OCI-LY7 (cell line): ENCODE measurements around the gene CEPT1. TPM values are rescaled to one million over a fixed set of nuclear protein-coding genes. Genes with fewer than 3 reads are reported as not detected.
A peak's percentile ranks its signal among the peaks of the same experiment; 100 is the strongest.

ENCODE experiments used
- BruUV-seq: library from RNA; stranded (reverse); fragments of 400-500 nt; replicated peaks from 2 replicates; lab custom pipeline; 2021; lab: Mats Ljungman, UMichigan
- CTCF ChIA-PET: fragments of 300-600 bp; sonication (Branson Sonifier 250); formaldehyde crosslinking; loops from one replicate; lab custom pipeline; 2022; ENCODE audit warnings: antibody characterized with exemption; ENCODE audit not compliant: unreplicated experiment; lab: Charles Lee
- POLR2A ChIA-PET: fragments of 300-600 bp; sonication (Branson Sonifier 250); formaldehyde crosslinking; loops from one replicate; lab custom pipeline; 2022; ENCODE audit warnings: antibody characterized with exemption; lab: Charles Lee
- DNase-seq: peaks from one replicate; pipeline ENCODE4 v3.0.0-alpha.2; 2015; ENCODE audit warnings: low spot score
- H2AFZ ChIP-seq: fragments of 200-600 bp; sonication (generic), shearing (Covaris generic); 2 replicates; pipeline ENCODE4 v1.6.1; 2014; ENCODE audit warnings: mild to moderate bottlenecking, antibody characterized with exemption, low read length, moderate library complexity
- H3K27ac ChIP-seq: fragments of 200-600 bp; sonication (generic); 2 replicates; pipeline ENCODE4 v1.5.1; 2014; ENCODE audit warnings: mixed run types, low read depth, mild to moderate bottlenecking, moderate library complexity, low read length, inconsistent platforms; ENCODE audit not compliant: poor library complexity, severe bottlenecking
- H3K36me3 ChIP-seq: fragments of 200-600 bp; sonication (generic); 2 replicates; pipeline ENCODE4 v1.6.1; 2014; ENCODE audit warnings: mild to moderate bottlenecking, antibody characterized with exemption, low read length, moderate library complexity, mixed read lengths; ENCODE audit not compliant: insufficient read depth
- H3K4me1 ChIP-seq: fragments of 200-600 bp; sonication (generic); 2 replicates; pipeline ENCODE4 v1.5.1; 2014; ENCODE audit warnings: mild to moderate bottlenecking, low read length; ENCODE audit not compliant: insufficient read depth, poor library complexity, severe bottlenecking
- H3K4me2 ChIP-seq: fragments of 200-600 bp; sonication (generic); 2 replicates; pipeline ENCODE4 v1.6.1; 2014; ENCODE audit warnings: mild to moderate bottlenecking, low read length
- H3K4me3 ChIP-seq: fragments of 200-600 bp; sonication (generic); 2 replicates; pipeline ENCODE4 v1.5.1; 2014; ENCODE audit warnings: mild to moderate bottlenecking, low read depth, low read length; ENCODE audit not compliant: poor library complexity, severe bottlenecking
- H3K79me2 ChIP-seq: fragments of 200-600 bp; sonication (generic); 2 replicates; pipeline ENCODE4 v1.6.1; 2016; ENCODE audit warnings: low read depth, mild to moderate bottlenecking, low read length, moderate library complexity, mixed read lengths; ENCODE audit not compliant: insufficient read depth
- H3K9me2 ChIP-seq: fragments of 200-600 bp; sonication (generic); 2 replicates; pipeline ENCODE4 v1.6.1; 2016; ENCODE audit warnings: mild to moderate bottlenecking, low read length, mixed read lengths; ENCODE audit not compliant: insufficient read depth
- H3K9me3 ChIP-seq: fragments of 200-600 bp; sonication (generic); 2 replicates; pipeline ENCODE4 v1.6.1; 2014; ENCODE audit warnings: mild to moderate bottlenecking, mixed run types, low read length, mixed read lengths
- H4K20me1 ChIP-seq: fragments of 200-600 bp; sonication (generic); 2 replicates; pipeline ENCODE4 v1.6.1; 2014; ENCODE audit warnings: mild to moderate bottlenecking, antibody characterized with exemption, low read length, moderate library complexity, mixed read lengths; ENCODE audit not compliant: insufficient read depth
- EZH2phosphoT487 ChIP-seq: fragments of 200-600 bp; sonication (generic); IDR thresholded peaks from 2 replicates; pipeline ENCODE4 v1.6.1; 2018; ENCODE audit warnings: low read depth, borderline replicate concordance, mild to moderate bottlenecking, mixed run types, antibody characterized with exemption, low read length, moderate library complexity, mixed read lengths
- intact Hi-C: fragments of 100-400 bp; cut with micrococcal nuclease; formaldehyde crosslinking; loops from one replicate; pipeline ENCODE4 v1.10.0; 2022; ENCODE audit not compliant: unreplicated experiment
- total RNA-seq, 2 experiments: library from RNA; depleted of rRNA in 1 of 2; stranded (reverse); fragments of >200 nt in 1 of 2; shearing (Covaris generic) in 1 of 2; gene quantifications; 2 replicates each; pipeline ENCODE4 v1.2.3, GENCODE V29; 2014 to 2022
- TF ChIP-seq, protein P1 (sequence below): fragments of 200-600 bp; sonication (generic); conservative IDR thresholded peaks from 2 replicates; pipeline ENCODE4 v1.5.1; 2014; ENCODE audit warnings: mild to moderate bottlenecking, antibody characterized with exemption, low read length, moderate library complexity, mixed read lengths

The CEPT1 gene
- total RNA-seq, 2 experiments from 2014 or later: 44.9 to 59.0 TPM

- peaks cover 76% of the 10 kb centered on the region for H3K4me1 ChIP-seq
- H4K20me1 ChIP-seq: no peaks in the 10 kb centered on the region
- TF ChIP-seq EZH2phosphoT487: no peak
- TF ChIP-seq, protein P1, sequence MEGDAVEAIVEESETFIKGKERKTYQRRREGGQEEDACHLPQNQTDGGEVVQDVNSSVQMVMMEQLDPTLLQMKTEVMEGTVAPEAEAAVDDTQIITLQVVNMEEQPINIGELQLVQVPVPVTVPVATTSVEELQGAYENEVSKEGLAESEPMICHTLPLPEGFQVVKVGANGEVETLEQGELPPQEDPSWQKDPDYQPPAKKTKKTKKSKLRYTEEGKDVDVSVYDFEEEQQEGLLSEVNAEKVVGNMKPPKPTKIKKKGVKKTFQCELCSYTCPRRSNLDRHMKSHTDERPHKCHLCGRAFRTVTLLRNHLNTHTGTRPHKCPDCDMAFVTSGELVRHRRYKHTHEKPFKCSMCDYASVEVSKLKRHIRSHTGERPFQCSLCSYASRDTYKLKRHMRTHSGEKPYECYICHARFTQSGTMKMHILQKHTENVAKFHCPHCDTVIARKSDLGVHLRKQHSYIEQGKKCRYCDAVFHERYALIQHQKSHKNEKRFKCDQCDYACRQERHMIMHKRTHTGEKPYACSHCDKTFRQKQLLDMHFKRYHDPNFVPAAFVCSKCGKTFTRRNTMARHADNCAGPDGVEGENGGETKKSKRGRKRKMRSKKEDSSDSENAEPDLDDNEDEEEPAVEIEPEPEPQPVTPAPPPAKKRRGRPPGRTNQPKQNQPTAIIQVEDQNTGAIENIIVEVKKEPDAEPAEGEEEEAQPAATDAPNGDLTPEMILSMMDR: no peak
- H3K27ac ChIP-seq: no peak overlapping the region
- intact Hi-C loops: loop anchor here (5.0 kb wide), 1 partner anchor 58 kb away; the partner anchor contains the start of genes CEPT1 and DRAM2
- POLR2A ChIA-PET: interaction anchor here (2.6 kb wide), 1 partner anchor 19 kb away, joined by 19 read pairs; no protein-coding TSS in a partner anchor
- DNase-seq: no peak
- H3K9me3 ChIP-seq: no peaks in the 10 kb centered on the region
- H2AFZ ChIP-seq: peak overlapping the region; percentile 1; the same call in 1 of the 2 replicates
- peaks cover 7% of the 10 kb centered on the region; the same call in 1 of the 2 replicates for H3K79me2 ChIP-seq
- peak overlapping the region; percentile 98 for H3K4me2 ChIP-seq
- H3K36me3 ChIP-seq: peaks cover 10% of the 10 kb centered on the region; the same call in 1 of the 2 replicates
- BruUV-seq: no TSS peak
- no peak overlapping the region for H3K4me3 ChIP-seq
- CTCF ChIA-PET: no interaction called here
- no peaks in the 10 kb centered on the region for H3K9me2 ChIP-seq
These were observed 60.8 kb downstream of the CEPT1 start for GRCh38 chr1:111200802-111201161.

DNA sequence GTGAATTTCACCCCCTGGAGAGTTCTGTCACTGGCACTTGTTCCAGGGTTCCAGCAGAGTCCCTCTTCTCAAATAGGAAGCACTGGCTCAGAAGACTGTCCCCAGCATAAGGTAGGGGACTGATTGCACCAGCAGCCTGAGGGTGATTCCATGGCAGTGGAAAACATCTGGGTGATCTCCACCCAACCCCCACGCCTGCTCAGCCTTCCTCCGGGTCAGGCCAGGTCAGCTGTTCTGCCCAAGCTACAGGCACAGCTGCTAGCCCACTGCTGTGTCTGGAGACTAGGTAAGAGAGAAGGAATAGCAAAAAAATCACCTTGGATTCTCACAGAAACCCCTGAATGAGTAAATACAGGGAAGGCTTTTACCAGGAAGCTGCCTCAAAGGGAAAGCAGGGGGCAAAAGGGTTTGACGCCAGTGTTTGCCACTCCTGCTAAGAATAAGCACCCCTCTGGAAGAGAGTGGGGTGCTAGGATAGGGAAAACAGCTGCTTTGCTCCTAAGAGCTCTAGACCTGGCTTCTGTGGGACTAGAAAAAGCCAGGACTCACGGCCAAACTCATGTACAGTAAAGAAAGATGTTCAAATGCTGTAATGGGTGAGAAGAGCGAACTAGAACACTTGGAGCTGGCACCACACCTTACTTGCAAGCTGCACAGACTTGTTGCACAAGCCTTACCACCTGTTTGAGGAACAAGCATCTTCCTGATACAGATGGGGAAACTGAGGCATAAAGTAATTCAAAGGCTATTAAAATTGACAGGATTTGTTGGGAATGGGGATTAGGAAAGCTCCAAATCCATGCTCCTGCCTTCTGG, 61.5 kb downstream of the CEPT1 start:
- Histone ChIP-seq H3K36me3 (0 out of 2 replicates have a peak, but pooled peaks cover 4% of the 10 kb centered on the region), H3K27ac (peak overlapping the region; percentile 7), H4K20me1 (no peaks in the 10 kb centered on the region), H3K4me1 (peaks cover 79% of the 10 kb centered on the region), H3K4me2 (peak overlapping the region; percentile 98), H2AFZ (no peak overlapping the region; the same call in 1 of the 2 replicates), H3K79me2 (peaks cover 7% of the 10 kb centered on the region; the same call in 1 of the 2 replicates), H3K9me3 (no peaks in the 10 kb centered on the region), H3K9me2 (no peaks in the 10 kb centered on the region), H3K4me3 (no peak overlapping the region)
- intact Hi-C loops: loop anchor here (5.0 kb wide), 1 partner anchor 59 kb away; the partner anchor contains the start of genes CEPT1 and DRAM2
- ChIA-PET CTCF (no interaction called here), POLR2A (interaction anchor here (0.5 to 2.6 kb wide), 4 partner anchors 14 to 34 kb away, joined by 3 to 19 read pairs (median 4); no protein-coding TSS in a partner anchor)
- BruUV-seq: no TSS peak
- no peak for DNase-seq
- TF ChIP-seq, protein P1: no peak
- no peak for TF ChIP-seq EZH2phosphoT487
